NT2/D1 (cell line): ENCODE results near the gene DIP2C.

Experiments used
- DNase-seq: peaks from one replicate; pipeline ENCODE4 v3.0.0-alpha.2; 2011; ENCODE audit warnings: low read depth, low spot score
- H3K27me3 ChIP-seq: 2 replicates; pipeline ENCODE4 v1.6.0; 2011; ENCODE audit warnings: mild to moderate bottlenecking; ENCODE audit not compliant: insufficient read length, insufficient read depth
- H3K36me3 ChIP-seq: 2 replicates; pipeline ENCODE4 v1.6.1; 2011; ENCODE audit warnings: mild to moderate bottlenecking, low read length, mixed read lengths; ENCODE audit not compliant: insufficient read depth, insufficient read length
- H3K4me1 ChIP-seq: 2 replicates; pipeline ENCODE4 v1.5.1; 2011; ENCODE audit not compliant: insufficient read depth, insufficient read length
- H3K4me3 ChIP-seq: 2 replicates; pipeline ENCODE4 v1.5.1; 2011; ENCODE audit warnings: low read depth; ENCODE audit not compliant: insufficient read length
- H3K9ac ChIP-seq: 2 replicates; pipeline ENCODE4 v1.6.0; 2011; ENCODE audit warnings: low read depth; ENCODE audit not compliant: insufficient read length
- H3K9me3 ChIP-seq: 2 replicates; pipeline ENCODE4 v1.5.1; 2011; ENCODE audit warnings: mild to moderate bottlenecking, low read length; ENCODE audit not compliant: insufficient read depth
- SUZ12 ChIP-seq: IDR thresholded peaks from 2 replicates; pipeline ENCODE4 v1.6.1; 2011; ENCODE audit not compliant: insufficient read length, insufficient read depth; ENCODE audit errors: extremely low read depth
- YY1 ChIP-seq: IDR thresholded peaks from 2 replicates; pipeline ENCODE4 v1.6.1; 2011; ENCODE audit not compliant: insufficient read length, insufficient read depth
- ZNF274 ChIP-seq: IDR thresholded peaks from 2 replicates; pipeline ENCODE4 v1.6.1; 2011; ENCODE audit warnings: mild to moderate bottlenecking, low read depth, low read length

DIP2C gene

DNA sequence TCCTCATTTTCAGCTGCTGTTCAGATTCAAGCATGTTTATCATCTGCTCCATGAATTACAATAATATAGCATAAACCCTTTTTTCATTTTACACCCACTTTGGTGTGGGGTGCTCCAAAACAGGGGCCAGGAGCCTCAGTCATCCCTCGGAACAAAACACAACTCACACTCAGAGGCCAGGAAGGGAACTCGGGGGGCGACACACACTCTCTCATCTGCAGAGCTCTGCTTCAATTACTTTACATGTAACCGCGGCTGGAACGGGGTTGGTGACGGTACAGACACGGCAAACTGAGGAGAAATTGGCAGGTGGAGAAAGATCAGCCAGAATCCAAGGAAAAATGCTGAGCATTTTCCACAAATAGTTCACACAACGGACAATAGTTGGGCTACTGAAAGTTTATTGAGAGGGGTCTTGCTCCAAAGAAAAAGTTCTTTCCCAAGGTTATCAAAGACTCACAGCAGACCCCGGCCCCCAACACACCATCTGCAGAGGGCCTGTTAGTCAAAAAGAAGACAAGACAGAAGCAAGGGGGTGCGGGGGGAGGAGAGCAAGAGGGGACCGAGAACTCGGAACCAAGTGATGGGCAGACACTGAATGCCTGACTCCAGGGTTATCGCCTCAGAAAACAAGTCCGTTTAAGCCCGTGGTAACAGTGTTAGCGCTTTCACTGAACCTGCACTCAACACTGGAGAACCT lies 20.5 kb downstream of the DIP2C start:
- Histone ChIP-seq H3K4me1 (no peaks in the 10 kb centered on the region), H3K9ac (no peak overlapping the region), H3K36me3 (no peaks in the 10 kb centered on the region), H3K27me3 (no peaks in the 10 kb centered on the region), H3K9me3 (no peaks in the 10 kb centered on the region), H3K4me3 (no peak overlapping the region)
- TF ChIP-seq SUZ12, result no peak
- no peak for TF ChIP-seq YY1
- TF ChIP-seq ZNF274, result no peak
- DNase-seq, result no peak

DNA sequence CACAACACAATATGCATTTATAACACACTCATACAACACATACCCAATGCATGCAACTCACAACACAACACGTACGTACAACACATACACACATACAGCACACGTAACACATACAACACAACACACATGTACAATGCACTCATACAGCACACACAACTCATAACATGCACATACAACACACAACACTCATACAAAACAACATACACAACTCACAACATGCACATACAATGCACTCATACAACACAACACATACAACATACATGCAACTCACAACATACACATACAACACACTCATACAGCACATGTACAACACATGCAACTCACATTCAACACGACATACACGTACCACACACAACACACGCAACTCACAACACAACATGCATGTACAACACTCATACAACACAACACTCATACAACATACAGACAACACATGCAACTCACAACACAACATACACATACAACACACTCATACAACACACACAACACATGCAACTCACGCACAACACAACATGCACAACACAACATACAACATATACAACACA lies 21.8 kb downstream of the DIP2C start:
- no peaks in the 10 kb centered on the region for H3K36me3 ChIP-seq
- no peak for TF ChIP-seq ZNF274
- no peak for TF ChIP-seq YY1
- TF ChIP-seq SUZ12, result no peak
- no peak for DNase-seq
- H3K4me3 ChIP-seq, result no peak overlapping the region
- H3K4me1 ChIP-seq, result peaks cover 5% of the 10 kb centered on the region
- H3K9me3 ChIP-seq, result no peaks in the 10 kb centered on the region
- no peaks in the 10 kb centered on the region for H3K27me3 ChIP-seq
- H3K9ac ChIP-seq, result no peak overlapping the region

DNA sequence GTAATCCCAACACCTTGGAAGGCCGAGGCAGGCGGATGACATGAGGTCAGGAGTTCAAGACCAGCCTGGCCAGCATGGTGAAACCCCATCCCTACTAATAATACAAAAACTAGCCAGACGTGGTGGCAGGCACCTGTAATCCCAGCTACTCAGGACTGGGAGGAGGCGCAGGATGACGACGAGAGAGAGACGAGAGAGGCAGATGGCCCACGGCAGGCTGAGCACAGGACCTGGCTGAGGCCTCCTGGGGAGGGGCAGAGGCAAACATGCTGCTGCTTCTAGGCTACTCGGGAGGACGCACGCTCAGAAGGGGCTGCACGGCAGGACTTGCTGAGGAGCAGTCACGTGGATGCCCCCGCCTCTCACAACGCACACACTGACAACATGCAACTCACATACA lies 22.4 kb downstream of the DIP2C start:
- no peak for DNase-seq
- Histone ChIP-seq H3K4me1 (peaks cover 6% of the 10 kb centered on the region), H3K9me3 (no peaks in the 10 kb centered on the region), H3K27me3 (no peaks in the 10 kb centered on the region), H3K36me3 (no peaks in the 10 kb centered on the region), H3K9ac (no peak overlapping the region), H3K4me3 (no peak overlapping the region)
- TF ChIP-seq SUZ12 (no peak), ZNF274 (no peak), YY1 (no peak)

DNA sequence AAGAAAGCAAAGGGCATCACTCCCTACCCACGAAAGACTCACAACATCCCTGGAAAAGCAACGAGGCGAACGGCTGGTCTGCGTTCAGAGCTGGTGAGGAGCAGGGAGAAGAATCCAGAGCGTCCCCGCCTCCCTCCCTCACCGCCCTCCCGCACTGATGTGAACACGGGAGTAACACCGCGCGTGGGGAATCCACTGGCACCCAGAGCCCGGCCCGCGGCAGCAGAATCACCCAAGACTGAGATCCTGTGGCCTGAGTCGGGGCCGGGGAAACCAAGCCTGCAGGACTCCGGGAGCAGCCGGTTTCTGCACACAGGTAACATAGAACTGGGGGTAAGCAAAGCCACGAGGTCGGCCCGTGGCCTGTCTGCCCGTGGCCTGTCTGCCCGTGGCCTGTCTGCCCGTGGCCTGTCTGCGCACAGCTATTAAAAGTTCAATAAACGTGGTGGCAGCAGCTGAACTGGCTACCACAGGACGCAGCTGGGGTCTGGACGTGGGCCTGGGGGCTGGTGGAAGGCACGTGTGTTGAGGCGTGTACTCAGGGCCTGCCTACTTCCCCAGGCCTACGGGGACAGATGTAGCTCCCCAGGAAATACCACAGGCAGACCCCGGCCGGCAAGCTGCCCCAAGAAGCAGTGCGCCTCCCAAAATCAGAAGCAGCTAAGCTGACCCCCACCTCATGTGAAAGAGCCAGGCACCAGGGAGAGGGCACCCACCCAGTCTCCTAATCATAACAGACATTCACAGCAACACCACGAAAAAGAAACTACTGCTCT lies 23.0 kb downstream of the DIP2C start:
- Histone ChIP-seq H3K9me3 (no peaks in the 10 kb centered on the region), H3K27me3 (no peaks in the 10 kb centered on the region), H3K4me1 (peaks cover 10% of the 10 kb centered on the region), H3K9ac (no peak overlapping the region), H3K4me3 (no peak overlapping the region), H3K36me3 (no peaks in the 10 kb centered on the region)
- TF ChIP-seq YY1 (no peak), ZNF274 (no peak), SUZ12 (no peak)
- no peak for DNase-seq

DNA sequence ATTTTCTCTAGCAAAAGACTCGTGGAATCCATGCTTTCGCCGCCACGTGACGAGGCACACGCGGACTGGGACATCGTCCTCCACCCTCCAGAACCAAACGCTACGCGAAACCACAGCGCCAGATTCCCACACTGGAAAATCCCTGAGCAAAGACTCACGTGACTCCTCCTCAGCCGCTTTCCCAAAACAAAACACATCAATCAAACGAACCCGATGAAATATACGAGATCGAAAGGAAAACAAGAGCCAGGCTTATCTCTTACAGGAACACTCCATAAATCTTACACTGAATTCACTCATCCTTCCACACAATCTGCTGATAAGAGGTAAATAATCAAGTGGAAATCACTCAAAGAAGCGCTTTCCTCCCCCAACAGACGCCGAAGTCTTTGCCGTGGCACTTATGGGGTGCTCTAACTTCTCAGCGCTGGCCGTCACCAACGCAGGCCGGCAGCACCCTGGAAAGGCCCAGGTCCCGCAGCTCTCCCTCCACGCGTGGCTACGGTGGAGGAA lies 23.8 kb downstream of the DIP2C start:
- no peaks in the 10 kb centered on the region for H3K27me3 ChIP-seq
- H3K9me3 ChIP-seq, result no peaks in the 10 kb centered on the region
- no peaks in the 10 kb centered on the region for H3K36me3 ChIP-seq
- peaks cover 15% of the 10 kb centered on the region for H3K4me1 ChIP-seq
- no peak for DNase-seq
- no peak for TF ChIP-seq SUZ12
- TF ChIP-seq ZNF274, result no peak
- TF ChIP-seq YY1, result no peak
- no peak overlapping the region for H3K4me3 ChIP-seq
- H3K9ac ChIP-seq, result no peak overlapping the region

DNA sequence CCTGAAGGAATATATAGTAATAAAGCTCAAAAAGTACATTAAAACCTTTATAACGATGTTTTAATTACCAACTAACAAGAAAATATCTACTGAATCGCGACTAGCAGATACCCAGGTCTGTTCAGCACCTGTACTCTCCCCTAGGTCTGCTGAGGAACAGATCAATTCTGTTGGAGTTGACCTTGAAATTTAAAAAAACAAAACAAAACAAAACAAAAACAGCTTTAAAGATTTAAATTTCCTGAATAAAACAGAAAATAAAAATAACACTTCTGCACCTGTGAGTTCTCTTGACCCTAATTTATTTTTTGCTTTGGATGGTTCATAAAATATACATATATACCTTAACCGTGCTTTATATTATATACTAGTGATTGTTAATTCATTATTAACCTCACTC lies 24.6 kb downstream of the DIP2C start:
- Histone ChIP-seq H3K27me3 (no peaks in the 10 kb centered on the region), H3K36me3 (no peaks in the 10 kb centered on the region), H3K9me3 (no peaks in the 10 kb centered on the region), H3K9ac (no peak overlapping the region), H3K4me1 (peaks cover 15% of the 10 kb centered on the region), H3K4me3 (no peak overlapping the region)
- no peak for DNase-seq
- TF ChIP-seq YY1 (no peak), ZNF274 (no peak), SUZ12 (no peak)

DNA sequence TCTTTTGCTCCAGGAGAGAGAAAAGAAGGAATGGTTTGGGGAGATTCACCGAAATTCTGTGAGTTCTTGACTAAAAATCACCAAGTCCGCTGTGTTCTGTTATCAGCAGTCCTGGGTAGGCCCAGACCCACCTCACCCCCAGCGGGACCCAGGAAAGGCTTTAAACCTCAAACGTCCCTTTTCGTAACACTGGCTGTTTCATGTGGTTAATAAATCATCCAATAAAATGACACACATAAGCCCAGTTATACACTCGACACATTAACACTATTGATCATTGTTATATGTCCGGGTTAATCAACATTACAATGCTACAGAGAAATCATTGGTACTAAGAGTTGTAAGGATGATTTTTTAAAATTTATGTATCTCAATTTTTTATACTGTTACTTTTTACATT lies 25.2 kb downstream of the DIP2C start:
- DNase-seq, result no peak
- Histone ChIP-seq H3K36me3 (no peaks in the 10 kb centered on the region), H3K4me3 (no peak overlapping the region), H3K27me3 (no peaks in the 10 kb centered on the region), H3K4me1 (peaks cover 15% of the 10 kb centered on the region), H3K9me3 (no peaks in the 10 kb centered on the region), H3K9ac (no peak overlapping the region)
- TF ChIP-seq ZNF274 (no peak), YY1 (no peak), SUZ12 (no peak)
